ENCODE data around the gene LAPTM5.

DNA sequence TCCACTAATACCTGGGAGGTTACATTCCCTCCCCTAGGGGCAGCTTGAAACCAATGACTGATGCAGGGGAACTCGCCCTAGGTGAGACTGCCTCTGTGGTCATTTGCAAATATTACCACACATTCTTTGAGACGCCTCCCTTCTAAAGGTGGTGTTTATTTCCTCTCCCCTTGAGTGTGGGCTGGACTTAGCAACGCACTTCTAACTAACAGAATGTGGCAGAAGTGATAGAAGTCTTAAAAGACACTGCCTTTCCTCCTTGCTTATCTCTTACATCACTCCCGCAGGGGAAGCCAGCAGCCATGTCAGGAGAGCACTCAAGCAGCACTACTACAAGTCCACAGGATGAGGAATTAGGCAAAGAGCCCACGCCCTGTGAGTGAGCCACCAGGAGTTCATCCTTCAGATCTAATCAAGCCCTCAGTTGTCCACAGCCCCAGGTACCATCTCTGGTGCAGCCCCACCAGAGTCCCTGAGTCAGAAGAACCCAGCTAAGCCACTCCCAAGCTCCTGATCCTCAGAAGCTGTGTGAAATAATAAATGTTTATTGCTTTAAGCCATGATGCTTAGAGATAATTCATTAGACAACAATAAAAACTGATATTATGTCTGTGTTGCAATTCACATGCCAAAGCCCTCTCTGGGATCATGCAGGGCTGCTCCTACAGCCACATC, 19.4 kb downstream of the LAPTM5 start:
- TF ChIP-seq, protein P1, sequence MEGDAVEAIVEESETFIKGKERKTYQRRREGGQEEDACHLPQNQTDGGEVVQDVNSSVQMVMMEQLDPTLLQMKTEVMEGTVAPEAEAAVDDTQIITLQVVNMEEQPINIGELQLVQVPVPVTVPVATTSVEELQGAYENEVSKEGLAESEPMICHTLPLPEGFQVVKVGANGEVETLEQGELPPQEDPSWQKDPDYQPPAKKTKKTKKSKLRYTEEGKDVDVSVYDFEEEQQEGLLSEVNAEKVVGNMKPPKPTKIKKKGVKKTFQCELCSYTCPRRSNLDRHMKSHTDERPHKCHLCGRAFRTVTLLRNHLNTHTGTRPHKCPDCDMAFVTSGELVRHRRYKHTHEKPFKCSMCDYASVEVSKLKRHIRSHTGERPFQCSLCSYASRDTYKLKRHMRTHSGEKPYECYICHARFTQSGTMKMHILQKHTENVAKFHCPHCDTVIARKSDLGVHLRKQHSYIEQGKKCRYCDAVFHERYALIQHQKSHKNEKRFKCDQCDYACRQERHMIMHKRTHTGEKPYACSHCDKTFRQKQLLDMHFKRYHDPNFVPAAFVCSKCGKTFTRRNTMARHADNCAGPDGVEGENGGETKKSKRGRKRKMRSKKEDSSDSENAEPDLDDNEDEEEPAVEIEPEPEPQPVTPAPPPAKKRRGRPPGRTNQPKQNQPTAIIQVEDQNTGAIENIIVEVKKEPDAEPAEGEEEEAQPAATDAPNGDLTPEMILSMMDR (conservative IDR thresholded peaks at IDR 0.05; ENCODE audit: low read depth, low read length) = no peak
- no peak for TF ChIP-seq EZH2phosphoT487 (IDR thresholded peaks at IDR 0.05; ENCODE audit: borderline replicate concordance, low read length)

Data from PC-3 (cell line).